Iris pigment epithelial cell (primary cell): ENCODE results near the gene CXXC5.
"Not testable (repeated sequence)": the region's sequence is repeated elsewhere in the genome, so short reads cannot be mapped to it uniquely, and the experiment has no call there.

Source experiments
- DNase-seq: peaks from one replicate; pipeline ENCODE4 v3.0.0-alpha.2; 2011; ENCODE audit warnings: low read depth

Gene CXXC5

GRCh38 chr5:139648205-139649081, at the start of gene CXXC5:
CXXC5 (plus strand) TSS chr5:139648349; CDS start chr5:139680524, 32,175 bp downstream.
- peak; percentile 89 for DNase-seq

- not testable (repeated sequence) for DNase-seq
These were observed 49.6 kb upstream of the CXXC5 start for GRCh38 chr5:139598601-139598965.

GRCh38 chr5:139600336-139600949, 47.7 kb upstream of the CXXC5 start:
- peak; percentile 86 for DNase-seq

- no peak for DNase-seq
These were observed 46.7 kb upstream of the CXXC5 start for GRCh38 chr5:139601429-139601828.

- not testable (repeated sequence) for DNase-seq
These were observed 46.2 kb upstream of the CXXC5 start for GRCh38 chr5:139601948-139602347.

GRCh38 chr5:139605887-139606286, 42.3 kb upstream of the CXXC5 start:
- no peak for DNase-seq

- no peak for DNase-seq
These were observed 36.2 kb upstream of the CXXC5 start for GRCh38 chr5:139611703-139612584.

GRCh38 chr5:139619861-139620260, 28.3 kb upstream of the CXXC5 start:
- DNase-seq = no peak

- not testable (repeated sequence) for DNase-seq
These were observed 22.8 kb upstream of the CXXC5 start for GRCh38 chr5:139625398-139625797.

GRCh38 chr5:139630855-139631254, 17.3 kb upstream of the CXXC5 start:
- no peak for DNase-seq

- no peak for DNase-seq
These were observed 16.5 kb upstream of the CXXC5 start for GRCh38 chr5:139631520-139632165.

- DNase-seq = peak; percentile 65
These were observed 14.7 kb upstream of the CXXC5 start for GRCh38 chr5:139633295-139634027.

- no peak for DNase-seq
These were observed 14.2 kb upstream of the CXXC5 start for GRCh38 chr5:139634028-139634325.

- no peak for DNase-seq
These were observed 13.6 kb upstream of the CXXC5 start for GRCh38 chr5:139634541-139634940.

GRCh38 chr5:139635191-139635590, 13.0 kb upstream of the CXXC5 start:
- no peak for DNase-seq

- DNase-seq = peak; percentile 78
These were observed 12.4 kb upstream of the CXXC5 start for GRCh38 chr5:139635606-139636206.

GRCh38 chr5:139636207-139636792, 11.8 kb upstream of the CXXC5 start:
- no peak for DNase-seq

GRCh38 chr5:139636975-139637408, 11.2 kb upstream of the CXXC5 start:
- DNase-seq = no peak

- peak; percentile 79 for DNase-seq
These were observed 10.6 kb upstream of the CXXC5 start for GRCh38 chr5:139637438-139638089.
